Measurements from ENCODE around the gene PRSS12.

DNA sequence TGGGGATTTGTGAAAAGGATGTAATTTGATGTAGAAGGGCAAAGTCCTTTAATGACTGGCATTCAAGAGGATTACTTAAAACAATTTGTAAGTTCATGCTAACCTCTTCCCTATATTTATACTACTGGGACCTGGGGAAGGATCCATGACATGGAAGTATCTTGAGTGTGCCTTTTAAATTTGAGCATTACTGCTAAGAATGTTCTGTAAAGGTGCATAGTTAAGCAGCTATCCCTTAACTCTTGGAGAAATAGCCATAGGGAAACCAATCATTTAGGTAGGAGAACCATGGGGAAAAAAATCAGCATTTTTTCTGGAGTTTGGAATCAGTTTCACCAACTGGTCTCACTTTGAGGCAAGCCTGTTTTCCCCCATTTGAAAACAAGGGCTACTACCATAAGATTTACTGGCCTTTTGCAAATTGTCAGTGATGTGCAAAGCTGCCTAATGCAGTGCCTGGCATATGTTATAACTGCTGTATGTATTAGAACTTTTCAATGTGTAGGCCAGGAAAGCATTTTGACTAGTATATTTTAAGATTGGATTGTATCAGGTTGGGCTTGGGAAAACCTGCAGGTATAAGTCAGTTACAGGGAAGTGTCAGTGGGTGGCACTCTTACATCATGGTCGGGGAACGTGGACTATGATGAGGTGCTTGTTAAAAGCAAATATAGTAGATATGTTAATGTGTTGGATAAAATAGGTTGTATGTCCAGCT lies 72.1 kb downstream of the PRSS12 start:
- no peak for TF ChIP-seq EZH2 (IDR thresholded peaks at IDR 0.05; ENCODE audit: borderline replicate concordance, low read depth, low read length, severe bottlenecking)
- TF ChIP-seq CTCF (IDR thresholded peaks at IDR 0.05; ENCODE audit: extremely low read depth in 1 of 2, insufficient read depth in 1 of 2, low read depth in 1 of 2, low read length in 2 of 2) = peak; percentile 34 to 43
- peak; percentile 79 for TF ChIP-seq POLR2AphosphoS5 (IDR thresholded peaks at IDR 0.05; ENCODE audit: insufficient read depth, low read depth, low read length)

All from endothelial cell of umbilical vein (primary cell).